NCI-H146 (cell line): ENCODE data around the gene NPY4R.
"Not testable (repeated sequence)": the region's sequence is repeated elsewhere in the genome, so short reads cannot be mapped to it uniquely, and the experiment has no call there.

ENCODE experiments used
- DNase-seq: peaks from one replicate; lab custom pipeline; 2025; lab: John Stamatoyannopoulos, UW

The NPY4R gene, protein sequence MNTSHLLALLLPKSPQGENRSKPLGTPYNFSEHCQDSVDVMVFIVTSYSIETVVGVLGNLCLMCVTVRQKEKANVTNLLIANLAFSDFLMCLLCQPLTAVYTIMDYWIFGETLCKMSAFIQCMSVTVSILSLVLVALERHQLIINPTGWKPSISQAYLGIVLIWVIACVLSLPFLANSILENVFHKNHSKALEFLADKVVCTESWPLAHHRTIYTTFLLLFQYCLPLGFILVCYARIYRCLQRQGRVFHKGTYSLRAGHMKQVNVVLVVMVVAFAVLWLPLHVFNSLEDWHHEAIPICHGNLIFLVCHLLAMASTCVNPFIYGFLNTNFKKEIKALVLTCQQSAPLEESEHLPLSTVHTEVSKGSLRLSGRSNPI

DNA sequence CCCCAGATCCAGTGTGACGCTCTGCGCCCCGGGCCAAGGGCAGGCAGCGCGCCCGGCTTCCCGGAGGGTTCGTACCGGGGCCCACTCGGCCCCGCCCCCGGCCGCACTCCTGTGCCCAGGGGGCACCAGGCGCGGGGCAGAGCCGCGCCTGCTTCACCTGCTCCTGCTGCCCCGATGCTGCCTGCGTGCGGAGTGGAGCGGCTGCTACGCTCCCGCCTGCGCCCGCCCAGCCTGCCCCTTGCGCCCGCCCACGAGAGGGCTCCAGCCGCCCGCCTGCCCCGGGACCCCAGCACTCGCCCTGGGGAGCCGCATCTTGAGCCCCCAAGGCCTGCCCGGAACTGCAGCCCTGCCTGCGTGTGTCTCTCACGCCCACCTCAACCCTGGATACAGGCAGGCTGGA is at the start of gene NPY4R:
TSS of gene NPY4R (minus strand) at position 194 of the 400 bp plus-strand sequence. CDS start 3,323 bp downstream, outside the sequence.
- not testable (repeated sequence) for DNase-seq

- no peak for DNase-seq
Measured at GRCh38 chr10:46515366-46515765, 49.6 kb upstream of the NPY4R start.

GRCh38 chr10:46514899-46515298 is 49.1 kb upstream of the NPY4R start:
- no peak for DNase-seq

GRCh38 chr10:46514431-46514861 is 48.7 kb upstream of the NPY4R start:
- DNase-seq = no peak

DNA sequence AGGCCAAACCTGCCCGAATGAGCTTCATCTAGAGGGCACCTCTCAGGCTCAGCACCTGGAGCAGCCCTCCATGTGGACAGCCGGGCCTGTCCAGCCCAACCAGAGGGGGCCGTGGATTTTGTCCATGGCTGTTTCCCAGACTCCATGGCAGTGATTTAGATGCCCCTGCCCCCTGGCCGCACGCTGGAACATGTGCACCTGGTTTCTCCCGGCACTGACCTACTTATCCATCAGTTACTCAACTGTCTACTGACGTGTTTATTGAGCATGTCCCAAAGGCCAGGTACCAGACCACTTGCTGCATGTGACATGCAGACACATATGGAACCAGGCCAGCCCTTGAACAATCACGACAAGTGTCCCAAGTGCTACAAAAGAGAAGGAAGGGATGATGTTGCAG is 47.6 kb upstream of the NPY4R start:
- DNase-seq = not testable (repeated sequence)

- DNase-seq = not testable (repeated sequence)
Measured at GRCh38 chr10:46512725-46513124, 47.0 kb upstream of the NPY4R start.

DNA sequence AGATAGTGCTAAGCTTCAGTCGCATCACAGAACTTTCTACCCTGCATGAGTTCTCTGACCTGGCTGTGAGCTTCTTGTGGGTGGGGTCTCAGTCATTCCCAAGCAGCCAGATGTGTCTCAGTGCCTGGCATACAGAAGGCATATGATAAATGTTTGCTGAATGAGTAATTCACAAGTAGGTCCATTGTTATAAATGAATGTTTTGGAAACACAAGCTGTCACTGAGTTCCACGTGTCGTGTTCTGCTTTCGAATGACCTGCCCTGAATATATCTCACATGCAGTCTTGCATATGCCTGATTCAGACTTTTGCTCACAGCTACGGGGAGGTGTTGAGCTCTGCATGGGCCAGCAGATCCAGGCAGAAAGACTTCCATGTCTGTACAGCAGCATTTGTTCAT is 46.2 kb upstream of the NPY4R start:
- DNase-seq = not testable (repeated sequence)

DNA sequence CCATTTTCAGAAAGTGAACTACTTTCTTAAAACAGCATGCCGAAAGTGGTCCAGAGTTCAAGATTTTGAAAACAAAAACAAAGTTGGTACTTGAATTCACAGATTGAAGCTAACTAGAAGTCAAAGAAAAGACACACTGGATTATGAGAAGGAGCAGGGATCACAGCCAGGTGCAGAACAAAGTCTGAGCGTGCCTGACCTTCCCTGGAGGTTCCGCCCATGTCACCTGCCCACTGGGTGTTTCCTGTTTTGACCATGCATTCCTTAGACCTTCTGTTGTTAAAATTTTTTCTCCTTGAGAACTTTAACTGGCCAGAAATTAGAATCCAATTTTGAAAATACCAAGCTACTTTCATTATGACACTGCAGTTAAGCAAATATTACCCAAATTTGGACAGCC is 34.2 kb upstream of the NPY4R start:
- not testable (repeated sequence) for DNase-seq

- not testable (repeated sequence) for DNase-seq
Measured at GRCh38 chr10:46498985-46499703, 33.4 kb upstream of the NPY4R start.

DNA sequence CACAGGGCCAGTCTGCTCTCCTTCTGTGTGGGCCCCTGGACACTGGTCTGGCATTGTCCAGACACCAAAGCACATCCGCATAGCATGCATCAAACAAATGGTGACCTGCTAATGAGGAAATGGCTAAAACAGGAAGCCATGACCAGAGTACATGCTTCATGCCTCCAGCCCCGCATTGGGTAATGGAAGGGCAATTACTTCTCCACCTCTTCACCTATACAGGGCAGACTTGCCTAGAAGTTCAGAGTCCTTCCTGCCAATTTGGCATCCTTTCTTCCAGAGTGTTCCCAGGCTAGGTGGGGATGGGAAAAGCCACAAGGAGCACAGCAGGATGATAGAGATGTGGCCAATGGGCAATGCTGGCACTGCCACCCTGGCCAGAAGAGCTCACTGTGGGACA is 32.1 kb upstream of the NPY4R start:
- not testable (repeated sequence) for DNase-seq

- not testable (repeated sequence) for DNase-seq
Measured at GRCh38 chr10:46497401-46497800, 31.6 kb upstream of the NPY4R start.

DNA sequence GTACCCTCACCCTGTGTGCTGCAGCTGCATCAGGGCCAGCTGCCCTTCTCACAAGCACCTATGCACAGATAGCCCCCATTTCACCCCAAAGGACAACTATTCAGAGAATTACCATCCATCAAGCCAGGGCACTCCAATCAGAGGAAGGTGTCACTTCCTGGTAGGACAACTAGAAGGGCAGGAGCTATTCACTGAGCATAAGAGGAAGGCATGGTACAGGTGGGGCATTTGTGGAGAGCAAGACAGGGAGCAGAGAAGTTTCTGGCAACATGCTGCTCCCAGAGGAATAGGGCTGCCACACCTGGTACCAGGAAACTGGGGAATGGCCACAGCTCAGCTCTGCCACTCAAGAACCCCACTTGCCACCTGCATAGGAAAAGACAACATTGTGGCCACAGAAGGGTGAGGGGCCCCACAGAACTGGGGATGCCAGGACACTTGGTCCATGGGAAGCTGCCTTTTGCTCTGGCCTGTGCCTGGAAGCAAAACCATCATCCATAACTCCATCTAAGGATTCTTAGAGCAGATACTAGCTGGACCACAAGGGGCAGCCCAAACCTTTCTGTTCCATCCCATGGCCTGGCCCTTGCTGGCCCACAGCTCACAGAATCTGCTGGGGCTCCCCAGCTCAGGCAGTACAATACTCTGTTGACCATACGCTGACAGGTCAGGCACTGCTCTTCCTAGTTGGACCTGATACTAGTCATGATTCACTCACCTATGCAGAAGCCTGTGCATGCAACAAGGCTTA is 25.8 kb upstream of the NPY4R start:
- DNase-seq = not testable (repeated sequence)

- DNase-seq = not testable (repeated sequence)
Measured at GRCh38 chr10:46490285-46490684, 24.5 kb upstream of the NPY4R start.

- DNase-seq = not testable (repeated sequence)
Measured at GRCh38 chr10:46486459-46486858, 20.7 kb upstream of the NPY4R start.

- DNase-seq = not testable (repeated sequence)
Measured at GRCh38 chr10:46474746-46475320, 9.1 kb upstream of the NPY4R start.

- DNase-seq = not testable (repeated sequence)
Measured at GRCh38 chr10:46473758-46474157, 8.0 kb upstream of the NPY4R start.

DNA sequence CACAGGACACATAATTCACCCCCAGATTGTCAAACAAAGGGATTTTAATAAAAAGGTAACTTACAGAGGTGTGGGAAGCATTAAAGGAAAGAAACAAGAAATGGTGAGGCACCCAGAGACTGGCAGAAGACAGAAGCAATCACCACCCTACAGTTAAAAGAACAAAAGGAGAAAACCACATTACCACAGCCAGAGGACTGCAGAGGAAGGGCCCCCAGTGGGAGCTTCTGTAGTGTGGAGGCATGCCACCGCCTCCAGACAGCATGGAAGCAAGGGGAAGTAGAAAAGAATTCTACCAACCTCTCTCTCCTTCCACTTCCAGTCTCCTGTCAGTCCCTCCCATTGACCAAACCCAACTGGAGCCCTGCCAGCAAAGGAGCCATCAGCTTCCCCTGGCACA is 4.4 kb upstream of the NPY4R start:
- not testable (repeated sequence) for DNase-seq

- DNase-seq = not testable (repeated sequence)
Measured at GRCh38 chr10:46468119-46468809, 2.5 kb upstream of the NPY4R start.

DNA sequence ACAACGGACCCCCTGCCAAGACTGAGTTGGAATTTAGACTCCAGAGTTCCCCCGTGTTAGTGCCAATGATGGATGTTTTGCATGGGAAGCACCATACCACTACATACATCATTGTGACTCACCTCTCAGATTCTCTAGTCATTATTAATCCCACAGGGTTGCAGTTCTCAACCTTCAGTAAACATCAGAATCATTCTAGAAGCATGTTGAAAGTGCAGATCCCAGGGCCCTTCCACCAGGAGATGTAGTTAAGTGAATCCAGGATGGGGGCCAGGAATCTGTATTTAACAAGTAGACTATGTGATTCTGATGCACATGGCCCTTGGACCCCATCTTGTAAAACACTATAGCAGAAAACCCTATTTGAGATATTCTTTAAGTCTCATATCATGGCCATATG is 2.1 kb downstream of the NPY4R start:
- DNase-seq = not testable (repeated sequence)

DNA sequence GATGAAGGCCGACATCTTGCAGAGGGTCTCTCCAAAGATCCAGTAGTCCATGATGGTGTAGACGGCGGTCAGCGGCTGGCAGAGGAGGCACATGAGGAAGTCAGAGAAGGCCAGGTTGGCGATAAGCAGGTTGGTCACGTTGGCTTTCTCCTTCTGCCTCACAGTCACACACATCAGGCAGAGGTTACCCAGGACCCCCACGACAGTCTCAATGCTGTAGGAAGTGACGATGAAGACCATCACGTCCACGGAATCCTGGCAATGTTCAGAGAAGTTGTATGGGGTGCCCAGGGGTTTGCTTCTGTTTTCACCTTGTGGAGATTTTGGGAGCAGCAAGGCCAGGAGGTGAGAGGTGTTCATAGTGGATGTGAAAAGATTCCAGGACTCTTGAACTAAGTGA is 3.5 kb downstream of the NPY4R start:
- DNase-seq = not testable (repeated sequence)

GRCh38 chr10:46459579-46459978 is 6.2 kb downstream of the NPY4R start:
- DNase-seq = not testable (repeated sequence)
